ENCODE results near the gene SGK2. TPM values are rescaled to one million over a fixed set of nuclear protein-coding genes. Genes with fewer than 3 reads are reported as not detected.
A peak's percentile ranks its signal among the peaks of the same experiment; 100 is the strongest.

SGK2 gene
- total and polyA plus RNA-seq, 2 of the 13 experiments (the other 11 are each of a cell fraction or from before 2014, with no cell fraction given) = 6.2 to 29.4 TPM

- TF ChIP-seq FOXC1 (CRISPR knock-in tag; IDR thresholded peaks at IDR 0.05; ENCODE audit: borderline replicate concordance) (no peak), E2F5 (CRISPR knock-in tag; conservative IDR thresholded peaks at IDR 0.05) (no peak), YEATS4 (CRISPR knock-in tag; IDR thresholded peaks at IDR 0.05; ENCODE audit: borderline replicate concordance) (peak; percentile 67), ZBTB49 (CRISPR knock-in tag; IDR thresholded peaks at IDR 0.05; ENCODE audit: borderline replicate concordance) (peak; percentile 24; the same call in 1 of the 2 replicates), ZFP37 (CRISPR knock-in tag; IDR thresholded peaks at IDR 0.05; ENCODE audit: borderline replicate concordance) (peak; percentile 79; the same call in 1 of the 2 replicates), CREB3 (CRISPR knock-in tag; IDR thresholded peaks at IDR 0.05) (no peak), ZNF704 (CRISPR knock-in tag; IDR thresholded peaks at IDR 0.05; ENCODE audit: borderline replicate concordance) (0 out of 2 replicates have a peak, but pooled peaks have one; percentile 40), AGO2 (optimal IDR thresholded peaks at IDR 0.05; ENCODE audit: low read depth, low read length) (peak; percentile 24), SPEN (CRISPR knock-in tag; IDR thresholded peaks at IDR 0.05; ENCODE audit: low read depth) (no peak), MEF2D (CRISPR knock-in tag; IDR thresholded peaks at IDR 0.05) (peak; percentile 63), ZNF703 (CRISPR knock-in tag; IDR thresholded peaks at IDR 0.05; ENCODE audit: borderline replicate concordance) (no peak), STAG1 (CRISPR knock-in tag; IDR thresholded peaks at IDR 0.05) (peak; percentile 18; the same call in 1 of the 2 replicates), MAX (IDR thresholded peaks at IDR 0.05) (peak; percentile 56; the same call in 1 of the 2 replicates), PCBP2 (optimal IDR thresholded peaks at IDR 0.05; ENCODE audit: low read depth, low read length, poor library complexity, severe bottlenecking) (no peak), RXRA (CRISPR knock-in tag; IDR thresholded peaks at IDR 0.05) (peak; percentile 53; the same call in 1 of the 2 replicates), HOXA9 (CRISPR knock-in tag; IDR thresholded peaks at IDR 0.05; ENCODE audit: borderline replicate concordance) (peak; percentile 44; the same call in 1 of the 2 replicates), MTA1 (CRISPR knock-in tag; IDR thresholded peaks at IDR 0.05; ENCODE audit: borderline replicate concordance) (peak; percentile 72; the same call in 1 of the 2 replicates), ZNF207 (IDR thresholded peaks at IDR 0.05; ENCODE audit: borderline replicate concordance) (no peak), RELA (CRISPR knock-in tag; IDR thresholded peaks at IDR 0.05) (peak; percentile 100)
- TF ChIP-seq, protein P1, sequence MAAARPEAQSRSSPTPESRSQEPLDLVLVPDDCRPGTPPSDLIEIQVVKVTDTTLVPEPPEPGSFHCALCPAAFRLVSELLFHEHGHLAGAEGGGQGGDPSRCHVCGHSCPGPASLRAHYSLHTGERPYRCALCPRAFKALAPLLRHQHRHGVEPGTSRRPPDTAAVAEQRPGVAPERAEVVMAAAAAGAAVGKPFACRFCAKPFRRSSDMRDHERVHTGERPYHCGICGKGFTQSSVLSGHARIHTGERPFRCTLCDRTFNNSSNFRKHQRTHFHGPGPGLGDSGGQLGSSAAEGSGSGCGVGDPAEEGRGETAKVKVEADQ (CRISPR knock-in tag; IDR thresholded peaks at IDR 0.05; ENCODE audit: borderline replicate concordance) = no peak
- TF ChIP-seq, protein P2, sequence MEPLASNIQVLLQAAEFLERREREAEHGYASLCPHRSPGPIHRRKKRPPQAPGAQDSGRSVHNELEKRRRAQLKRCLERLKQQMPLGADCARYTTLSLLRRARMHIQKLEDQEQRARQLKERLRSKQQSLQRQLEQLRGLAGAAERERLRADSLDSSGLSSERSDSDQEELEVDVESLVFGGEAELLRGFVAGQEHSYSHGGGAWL (CRISPR knock-in tag; IDR thresholded peaks at IDR 0.05) = 0 out of 2 replicates have a peak, but pooled peaks have one; percentile 35
These were observed 19.7 kb upstream of the SGK2 start (continued) for GRCh38 chr20:43538878-43539700.

All from HepG2 (cell line).